OCI-LY7 (cell line): Measurements from ENCODE around the gene BPIFB3. TPM values are rescaled to one million over a fixed set of nuclear protein-coding genes. Genes with fewer than 3 reads are reported as not detected.

ENCODE experiments used
- BruUV-seq: library from RNA; stranded (reverse); fragments of 400-500 nt; replicated peaks from 2 replicates; lab custom pipeline; 2021; lab: Mats Ljungman, UMichigan
- CTCF ChIA-PET: fragments of 300-600 bp; sonication (Branson Sonifier 250); formaldehyde crosslinking; loops from one replicate; lab custom pipeline; 2022; ENCODE audit warnings: antibody characterized with exemption; ENCODE audit not compliant: unreplicated experiment; lab: Charles Lee
- POLR2A ChIA-PET: fragments of 300-600 bp; sonication (Branson Sonifier 250); formaldehyde crosslinking; loops from one replicate; lab custom pipeline; 2022; ENCODE audit warnings: antibody characterized with exemption; lab: Charles Lee
- DNase-seq: peaks from one replicate; pipeline ENCODE4 v3.0.0-alpha.2; 2015; ENCODE audit warnings: low spot score
- H2AFZ ChIP-seq: fragments of 200-600 bp; sonication (generic), shearing (Covaris generic); 2 replicates; pipeline ENCODE4 v1.6.1; 2014; ENCODE audit warnings: mild to moderate bottlenecking, antibody characterized with exemption, low read length, moderate library complexity
- H3K27ac ChIP-seq: fragments of 200-600 bp; sonication (generic); 2 replicates; pipeline ENCODE4 v1.5.1; 2014; ENCODE audit warnings: mixed run types, low read depth, mild to moderate bottlenecking, moderate library complexity, low read length, inconsistent platforms; ENCODE audit not compliant: poor library complexity, severe bottlenecking
- H3K36me3 ChIP-seq: fragments of 200-600 bp; sonication (generic); 2 replicates; pipeline ENCODE4 v1.6.1; 2014; ENCODE audit warnings: mild to moderate bottlenecking, antibody characterized with exemption, low read length, moderate library complexity, mixed read lengths; ENCODE audit not compliant: insufficient read depth
- H3K4me1 ChIP-seq: fragments of 200-600 bp; sonication (generic); 2 replicates; pipeline ENCODE4 v1.5.1; 2014; ENCODE audit warnings: mild to moderate bottlenecking, low read length; ENCODE audit not compliant: insufficient read depth, poor library complexity, severe bottlenecking
- H3K4me2 ChIP-seq: fragments of 200-600 bp; sonication (generic); 2 replicates; pipeline ENCODE4 v1.6.1; 2014; ENCODE audit warnings: mild to moderate bottlenecking, low read length
- H3K4me3 ChIP-seq: fragments of 200-600 bp; sonication (generic); 2 replicates; pipeline ENCODE4 v1.5.1; 2014; ENCODE audit warnings: mild to moderate bottlenecking, low read depth, low read length; ENCODE audit not compliant: poor library complexity, severe bottlenecking
- H3K79me2 ChIP-seq: fragments of 200-600 bp; sonication (generic); 2 replicates; pipeline ENCODE4 v1.6.1; 2016; ENCODE audit warnings: low read depth, mild to moderate bottlenecking, low read length, moderate library complexity, mixed read lengths; ENCODE audit not compliant: insufficient read depth
- H3K9me2 ChIP-seq: fragments of 200-600 bp; sonication (generic); 2 replicates; pipeline ENCODE4 v1.6.1; 2016; ENCODE audit warnings: mild to moderate bottlenecking, low read length, mixed read lengths; ENCODE audit not compliant: insufficient read depth
- H3K9me3 ChIP-seq: fragments of 200-600 bp; sonication (generic); 2 replicates; pipeline ENCODE4 v1.6.1; 2014; ENCODE audit warnings: mild to moderate bottlenecking, mixed run types, low read length, mixed read lengths
- H4K20me1 ChIP-seq: fragments of 200-600 bp; sonication (generic); 2 replicates; pipeline ENCODE4 v1.6.1; 2014; ENCODE audit warnings: mild to moderate bottlenecking, antibody characterized with exemption, low read length, moderate library complexity, mixed read lengths; ENCODE audit not compliant: insufficient read depth
- EZH2phosphoT487 ChIP-seq: fragments of 200-600 bp; sonication (generic); IDR thresholded peaks from 2 replicates; pipeline ENCODE4 v1.6.1; 2018; ENCODE audit warnings: low read depth, borderline replicate concordance, mild to moderate bottlenecking, mixed run types, antibody characterized with exemption, low read length, moderate library complexity, mixed read lengths
- intact Hi-C: fragments of 100-400 bp; cut with micrococcal nuclease; formaldehyde crosslinking; loops from one replicate; pipeline ENCODE4 v1.10.0; 2022; ENCODE audit not compliant: unreplicated experiment
- total RNA-seq, 2 experiments: library from RNA; depleted of rRNA in 1 of 2; stranded (reverse); fragments of >200 nt in 1 of 2; shearing (Covaris generic) in 1 of 2; gene quantifications; 2 replicates each; pipeline ENCODE4 v1.2.3, GENCODE V29; 2014 to 2022
- TF ChIP-seq, protein P1 (sequence below): fragments of 200-600 bp; sonication (generic); conservative IDR thresholded peaks from 2 replicates; pipeline ENCODE4 v1.5.1; 2014; ENCODE audit warnings: mild to moderate bottlenecking, antibody characterized with exemption, low read length, moderate library complexity, mixed read lengths

The BPIFB3 gene
- total RNA-seq, 2 experiments from 2014 or later, result not detected

DNA sequence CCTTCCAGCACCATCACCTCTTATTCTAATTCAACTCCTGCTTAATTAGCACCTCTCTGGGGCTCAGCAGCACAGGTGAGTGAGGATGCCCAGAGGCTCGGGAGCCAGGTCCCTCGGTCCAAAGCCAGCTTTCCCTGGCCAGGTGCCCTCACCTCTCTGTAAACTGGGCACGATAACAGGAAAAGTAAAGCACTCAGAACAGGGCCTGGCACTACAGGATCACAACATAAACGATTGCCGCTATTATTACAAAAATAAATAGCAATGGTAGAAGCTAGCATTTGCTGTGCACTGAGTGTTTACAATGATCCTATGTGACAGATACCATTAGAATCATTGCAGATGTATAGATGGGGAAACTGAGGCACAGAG is 43.6 kb upstream of the BPIFB3 start:
- POLR2A ChIA-PET, result interaction anchor here (0.6 kb wide), 1 partner anchor 177 kb away, joined by 10 read pairs; no protein-coding TSS in a partner anchor
- no peaks in the 10 kb centered on the region for H3K36me3 ChIP-seq
- H3K4me2 ChIP-seq, result no peak overlapping the region
- no peak overlapping the region for H2AFZ ChIP-seq
- peaks cover 3% of the 10 kb centered on the region; the same call in 1 of the 2 replicates for H3K9me3 ChIP-seq
- intact Hi-C loops, result no loop called here
- CTCF ChIA-PET, result interaction anchor here (0.6 kb wide), 1 partner anchor 14 kb away, joined by 3 read pairs; no protein-coding TSS in a partner anchor
- no peaks in the 10 kb centered on the region for H3K79me2 ChIP-seq
- H4K20me1 ChIP-seq, result no peaks in the 10 kb centered on the region
- no peaks in the 10 kb centered on the region for H3K4me1 ChIP-seq
- no peaks in the 10 kb centered on the region for H3K9me2 ChIP-seq
- no peak overlapping the region for H3K4me3 ChIP-seq
- BruUV-seq, result no TSS peak
- DNase-seq, result no peak
- TF ChIP-seq EZH2phosphoT487, result no peak
- TF ChIP-seq, protein P1, sequence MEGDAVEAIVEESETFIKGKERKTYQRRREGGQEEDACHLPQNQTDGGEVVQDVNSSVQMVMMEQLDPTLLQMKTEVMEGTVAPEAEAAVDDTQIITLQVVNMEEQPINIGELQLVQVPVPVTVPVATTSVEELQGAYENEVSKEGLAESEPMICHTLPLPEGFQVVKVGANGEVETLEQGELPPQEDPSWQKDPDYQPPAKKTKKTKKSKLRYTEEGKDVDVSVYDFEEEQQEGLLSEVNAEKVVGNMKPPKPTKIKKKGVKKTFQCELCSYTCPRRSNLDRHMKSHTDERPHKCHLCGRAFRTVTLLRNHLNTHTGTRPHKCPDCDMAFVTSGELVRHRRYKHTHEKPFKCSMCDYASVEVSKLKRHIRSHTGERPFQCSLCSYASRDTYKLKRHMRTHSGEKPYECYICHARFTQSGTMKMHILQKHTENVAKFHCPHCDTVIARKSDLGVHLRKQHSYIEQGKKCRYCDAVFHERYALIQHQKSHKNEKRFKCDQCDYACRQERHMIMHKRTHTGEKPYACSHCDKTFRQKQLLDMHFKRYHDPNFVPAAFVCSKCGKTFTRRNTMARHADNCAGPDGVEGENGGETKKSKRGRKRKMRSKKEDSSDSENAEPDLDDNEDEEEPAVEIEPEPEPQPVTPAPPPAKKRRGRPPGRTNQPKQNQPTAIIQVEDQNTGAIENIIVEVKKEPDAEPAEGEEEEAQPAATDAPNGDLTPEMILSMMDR, result no peak
- no peak overlapping the region for H3K27ac ChIP-seq

- Histone ChIP-seq H3K36me3 (no peaks in the 10 kb centered on the region), H3K9me2 (no peaks in the 10 kb centered on the region), H3K4me3 (no peak overlapping the region), H3K4me2 (no peak overlapping the region), H2AFZ (no peak overlapping the region), H3K27ac (no peak overlapping the region), H3K9me3 (no peaks in the 10 kb centered on the region), H4K20me1 (no peaks in the 10 kb centered on the region), H3K79me2 (no peaks in the 10 kb centered on the region), H3K4me1 (no peaks in the 10 kb centered on the region)
- no peak for TF ChIP-seq EZH2phosphoT487
- TF ChIP-seq, protein P1, result no peak
- ChIA-PET CTCF (no interaction called here), POLR2A (no interaction called here)
- BruUV-seq, result no TSS peak
- intact Hi-C loops, result no loop called here
- no peak for DNase-seq
Observed at GRCh38 chr20:33010674-33011449, 42.8 kb upstream of the BPIFB3 start.
